GM18499 (cell line): ENCODE measurements around the gene RASSF6.
A peak's percentile ranks its signal among the peaks of the same experiment; 100 is the strongest.
"Not testable (repeated sequence)": the region's sequence is repeated elsewhere in the genome, so short reads cannot be mapped to it uniquely, and the experiment has no call there.

Experiments
- ATAC-seq: cut with Tn5 transposase; IDR thresholded peaks from one replicate; pipeline ENCODE4 v1.9.1; 2021; ENCODE audit warnings: moderate number of reproducible peaks; ENCODE audit not compliant: insufficient read depth, unreplicated experiment

RASSF6 gene

GRCh38 chr4:73613130-73613529 is 7.1 kb downstream of the RASSF6 start:
- ATAC-seq = no peak

- ATAC-seq = no peak
Observed at GRCh38 chr4:73612032-73612431, 8.2 kb downstream of the RASSF6 start.

- no peak for ATAC-seq
Observed at GRCh38 chr4:73609706-73610105, 10.5 kb downstream of the RASSF6 start.

GRCh38 chr4:73608689-73609594 is 11.3 kb downstream of the RASSF6 start:
- ATAC-seq = no peak

- ATAC-seq = no peak
Observed at GRCh38 chr4:73607375-73608033, 12.7 kb downstream of the RASSF6 start.

GRCh38 chr4:73606465-73606974 is 13.7 kb downstream of the RASSF6 start:
- peak; percentile 66 for ATAC-seq

- no peak for ATAC-seq
Observed at GRCh38 chr4:73603854-73604584, 16.2 kb downstream of the RASSF6 start.

- ATAC-seq = peak; percentile 32
Observed at GRCh38 chr4:73603271-73603710, 16.9 kb downstream of the RASSF6 start.

GRCh38 chr4:73600954-73601353 is 19.3 kb downstream of the RASSF6 start:
- ATAC-seq = no peak

GRCh38 chr4:73599182-73599581 is 21.1 kb downstream of the RASSF6 start:
- no peak for ATAC-seq

GRCh38 chr4:73597594-73597993 is 22.6 kb downstream of the RASSF6 start:
- ATAC-seq = no peak

GRCh38 chr4:73597183-73597582 is 23.1 kb downstream of the RASSF6 start:
- not testable (repeated sequence) for ATAC-seq

GRCh38 chr4:73596001-73596400 is 24.2 kb downstream of the RASSF6 start:
- ATAC-seq = no peak

GRCh38 chr4:73593631-73594241 is 26.5 kb downstream of the RASSF6 start:
- no peak for ATAC-seq

- peak; percentile 92 for ATAC-seq
Observed at GRCh38 chr4:73589887-73590801, 30.1 kb downstream of the RASSF6 start.

GRCh38 chr4:73589261-73589847 is 30.9 kb downstream of the RASSF6 start:
- peak; percentile 20 for ATAC-seq

- ATAC-seq = no peak
Observed at GRCh38 chr4:73588613-73589012, 31.6 kb downstream of the RASSF6 start.

- no peak for ATAC-seq
Observed at GRCh38 chr4:73586666-73587065, 33.6 kb downstream of the RASSF6 start.

GRCh38 chr4:73586040-73586439 is 34.2 kb downstream of the RASSF6 start:
- no peak for ATAC-seq
